ENCODE data around the gene ZNF75A.

The ZNF75A gene

DNA sequence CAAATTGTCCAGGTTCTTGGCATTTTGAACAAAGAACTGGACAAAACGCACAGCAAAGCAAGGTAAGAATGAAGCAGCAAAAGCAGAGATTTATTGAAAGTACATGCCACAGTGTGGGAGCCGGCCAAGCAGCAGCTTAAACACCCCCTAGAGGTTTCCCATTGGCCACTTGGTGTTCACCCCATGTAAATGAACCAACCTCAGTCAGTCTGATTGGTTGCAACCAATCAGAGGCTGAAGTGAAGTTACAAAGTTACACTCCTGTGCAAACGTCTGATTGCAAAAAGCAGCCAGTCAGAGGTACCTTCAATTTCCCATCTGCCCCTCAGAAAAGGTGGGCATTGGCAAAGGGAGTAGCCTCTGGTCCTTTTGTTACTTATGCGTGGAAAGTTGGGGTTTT lies 30.8 kb upstream of the ZNF75A start:
- no peaks in the 10 kb centered on the region for H3F3A ChIP-seq (ENCODE audit: insufficient read depth, low read length)
- TF ChIP-seq EZH2 (optimal IDR thresholded peaks at IDR 0.05; ENCODE audit: low read depth, low read length): no peak
- no peak for TF ChIP-seq EZH2phosphoT487 (IDR thresholded peaks at IDR 0.05; ENCODE audit: low read length)
- TF ChIP-seq, protein P1, sequence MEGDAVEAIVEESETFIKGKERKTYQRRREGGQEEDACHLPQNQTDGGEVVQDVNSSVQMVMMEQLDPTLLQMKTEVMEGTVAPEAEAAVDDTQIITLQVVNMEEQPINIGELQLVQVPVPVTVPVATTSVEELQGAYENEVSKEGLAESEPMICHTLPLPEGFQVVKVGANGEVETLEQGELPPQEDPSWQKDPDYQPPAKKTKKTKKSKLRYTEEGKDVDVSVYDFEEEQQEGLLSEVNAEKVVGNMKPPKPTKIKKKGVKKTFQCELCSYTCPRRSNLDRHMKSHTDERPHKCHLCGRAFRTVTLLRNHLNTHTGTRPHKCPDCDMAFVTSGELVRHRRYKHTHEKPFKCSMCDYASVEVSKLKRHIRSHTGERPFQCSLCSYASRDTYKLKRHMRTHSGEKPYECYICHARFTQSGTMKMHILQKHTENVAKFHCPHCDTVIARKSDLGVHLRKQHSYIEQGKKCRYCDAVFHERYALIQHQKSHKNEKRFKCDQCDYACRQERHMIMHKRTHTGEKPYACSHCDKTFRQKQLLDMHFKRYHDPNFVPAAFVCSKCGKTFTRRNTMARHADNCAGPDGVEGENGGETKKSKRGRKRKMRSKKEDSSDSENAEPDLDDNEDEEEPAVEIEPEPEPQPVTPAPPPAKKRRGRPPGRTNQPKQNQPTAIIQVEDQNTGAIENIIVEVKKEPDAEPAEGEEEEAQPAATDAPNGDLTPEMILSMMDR (IDR thresholded peaks at IDR 0.05; ENCODE audit: low read length): no peak
- H3K27me3 ChIP-seq (replicated peaks; ENCODE audit: insufficient read depth, low read length): peaks cover 22% of the 10 kb centered on the region; the same call in 1 of the 2 replicates
- H3K9ac ChIP-seq (ENCODE audit: low read length): no peak overlapping the region
- no peaks in the 10 kb centered on the region for H3K79me2 ChIP-seq (ENCODE audit: low read length)
- no peak overlapping the region for H2AFZ ChIP-seq (ENCODE audit: low read length)
- no peaks in the 10 kb centered on the region for H3K9me2 ChIP-seq (replicated peaks; ENCODE audit: insufficient read depth, low read length)
- no peaks in the 10 kb centered on the region for H3K9me3 ChIP-seq (replicated peaks; ENCODE audit: insufficient read depth, low read length)
- H3K4me3 ChIP-seq (ENCODE audit: low read length): no peak overlapping the region
- peak; percentile 20 for DNase-seq
- H4K20me1 ChIP-seq (ENCODE audit: insufficient read depth, low read length): no peaks in the 10 kb centered on the region
- H3K36me3 ChIP-seq (replicated peaks; ENCODE audit: insufficient read depth, low read length): no peaks in the 10 kb centered on the region
- no peak overlapping the region; the same call in 1 of the 2 replicates for H3K4me2 ChIP-seq (ENCODE audit: low read depth, low read length)
- no peak overlapping the region for H3K27ac ChIP-seq (ENCODE audit: low read length)
- H3K4me1 ChIP-seq (ENCODE audit: low read length): no peaks in the 10 kb centered on the region

DNA sequence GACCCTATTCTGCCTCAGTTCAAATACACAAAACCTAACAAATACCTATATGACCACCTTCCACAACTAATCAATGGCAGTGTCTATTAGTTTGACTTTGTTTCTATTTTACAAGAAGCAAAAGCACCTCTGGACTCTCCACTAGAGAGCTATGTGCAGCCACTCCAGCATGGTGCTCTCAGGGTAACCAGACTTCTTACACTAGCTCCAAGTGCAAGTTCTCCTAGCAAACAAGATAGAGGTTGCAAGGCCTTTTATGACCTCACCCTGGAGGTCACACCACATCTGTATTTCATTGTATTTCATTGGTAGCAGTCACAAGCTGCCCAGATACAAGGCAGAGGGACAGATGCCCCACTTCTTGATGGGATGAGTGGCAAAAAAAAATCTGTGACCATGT lies 30.4 kb upstream of the ZNF75A start:
- DNase-seq: no peak
- Histone ChIP-seq H3K9me2 (replicated peaks; ENCODE audit: insufficient read depth, low read length) (no peaks in the 10 kb centered on the region), H3K4me1 (ENCODE audit: low read length) (no peaks in the 10 kb centered on the region), H3K27ac (ENCODE audit: low read length) (no peak overlapping the region), H3F3A (ENCODE audit: insufficient read depth, low read length) (no peaks in the 10 kb centered on the region), H3K36me3 (replicated peaks; ENCODE audit: insufficient read depth, low read length) (no peaks in the 10 kb centered on the region), H3K4me2 (ENCODE audit: low read depth, low read length) (no peak overlapping the region; the same call in 1 of the 2 replicates), H3K4me3 (ENCODE audit: low read length) (no peak overlapping the region), H3K9ac (ENCODE audit: low read length) (no peak overlapping the region), H2AFZ (ENCODE audit: low read length) (no peak overlapping the region), H4K20me1 (ENCODE audit: insufficient read depth, low read length) (no peaks in the 10 kb centered on the region), H3K79me2 (ENCODE audit: low read length) (no peaks in the 10 kb centered on the region), H3K27me3 (replicated peaks; ENCODE audit: insufficient read depth, low read length) (peaks cover 26% of the 10 kb centered on the region; the same call in 1 of the 2 replicates), H3K9me3 (replicated peaks; ENCODE audit: insufficient read depth, low read length) (no peaks in the 10 kb centered on the region)
- TF ChIP-seq EZH2phosphoT487 (IDR thresholded peaks at IDR 0.05; ENCODE audit: low read length) (no peak), EZH2 (optimal IDR thresholded peaks at IDR 0.05; ENCODE audit: low read depth, low read length) (no peak)
- TF ChIP-seq, protein P1 (IDR thresholded peaks at IDR 0.05; ENCODE audit: low read length): no peak

DNA sequence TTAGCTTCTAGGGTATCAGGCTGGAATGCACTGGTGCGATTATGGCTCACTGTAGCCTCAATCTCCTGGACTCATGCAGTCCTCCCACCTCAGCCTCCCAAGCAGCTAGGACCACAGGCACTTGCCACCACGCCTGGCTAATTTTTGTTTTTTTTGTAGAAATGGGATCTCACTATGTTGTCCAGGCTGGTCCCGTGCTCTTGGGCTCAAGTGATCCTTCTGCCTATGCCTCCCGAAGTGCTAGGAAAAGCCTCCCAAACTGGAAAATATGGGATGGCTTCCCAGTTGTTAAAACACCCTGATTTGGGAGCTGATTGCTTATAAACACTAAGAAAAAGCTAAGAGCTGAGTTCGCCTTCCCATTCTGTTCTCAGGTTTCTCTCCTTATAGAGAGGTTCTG lies 28.6 kb upstream of the ZNF75A start:
- H3K9me3 ChIP-seq (replicated peaks; ENCODE audit: insufficient read depth, low read length): no peaks in the 10 kb centered on the region
- no peaks in the 10 kb centered on the region for H4K20me1 ChIP-seq (ENCODE audit: insufficient read depth, low read length)
- no peaks in the 10 kb centered on the region for H3K79me2 ChIP-seq (ENCODE audit: low read length)
- TF ChIP-seq EZH2 (optimal IDR thresholded peaks at IDR 0.05; ENCODE audit: low read depth, low read length) (no peak), EZH2phosphoT487 (IDR thresholded peaks at IDR 0.05; ENCODE audit: low read length) (no peak)
- TF ChIP-seq, protein P1 (IDR thresholded peaks at IDR 0.05; ENCODE audit: low read length): no peak
- H3K4me1 ChIP-seq (ENCODE audit: low read length): no peaks in the 10 kb centered on the region
- no peak overlapping the region for H3K4me3 ChIP-seq (ENCODE audit: low read length)
- H3K27ac ChIP-seq (ENCODE audit: low read length): no peak overlapping the region
- no peak overlapping the region for H3K9ac ChIP-seq (ENCODE audit: low read length)
- H2AFZ ChIP-seq (ENCODE audit: low read length): no peak overlapping the region
- H3K4me2 ChIP-seq (ENCODE audit: low read depth, low read length): no peak overlapping the region
- no peaks in the 10 kb centered on the region for H3K36me3 ChIP-seq (replicated peaks; ENCODE audit: insufficient read depth, low read length)
- H3F3A ChIP-seq (ENCODE audit: insufficient read depth, low read length): no peaks in the 10 kb centered on the region
- no peaks in the 10 kb centered on the region for H3K9me2 ChIP-seq (replicated peaks; ENCODE audit: insufficient read depth, low read length)
- peaks cover 26% of the 10 kb centered on the region; the same call in 1 of the 2 replicates for H3K27me3 ChIP-seq (replicated peaks; ENCODE audit: insufficient read depth, low read length)
- no peak for DNase-seq
